ENCODE data around the gene CAMK2B.

CAMK2B gene

DNA sequence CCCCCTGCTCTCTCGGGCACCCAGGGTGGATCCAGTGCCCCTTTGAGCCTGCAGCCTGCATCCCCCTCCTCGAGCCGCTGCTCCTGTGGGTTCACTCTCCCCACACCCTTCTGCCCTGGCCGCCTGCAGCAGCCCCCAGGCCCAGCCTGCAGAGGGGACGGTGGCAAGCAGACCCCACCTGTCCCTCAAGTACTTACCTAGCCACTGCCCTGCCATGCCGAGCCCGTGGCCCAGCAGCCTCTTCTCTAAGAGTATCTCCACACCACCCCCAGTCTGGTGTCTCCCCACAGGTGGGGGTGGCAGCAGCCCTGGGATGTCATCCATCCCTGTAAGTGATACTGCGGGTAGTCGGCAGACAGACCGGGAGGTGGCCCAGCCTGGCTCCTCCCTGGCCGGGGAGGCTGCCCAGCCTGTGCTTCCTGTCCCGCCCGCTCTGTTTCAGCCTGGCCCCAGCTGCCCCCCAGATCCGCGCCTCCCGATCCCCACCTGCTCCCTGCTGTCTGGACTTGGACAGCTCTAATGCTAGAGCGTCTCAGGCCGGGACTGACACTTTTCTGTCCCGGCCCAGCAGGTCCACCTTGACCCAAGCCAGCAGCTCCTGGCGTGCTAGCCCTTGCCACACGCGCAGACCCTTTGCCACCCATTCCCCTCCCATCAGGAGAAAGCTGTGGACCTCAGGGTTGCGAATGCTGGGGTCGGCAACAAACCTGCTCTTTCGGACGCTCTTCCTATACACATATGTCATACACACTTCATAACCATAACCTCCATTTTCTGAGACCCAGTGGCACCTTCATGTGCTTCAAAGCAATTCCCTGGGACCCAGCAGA is 99.6 kb downstream of the CAMK2B start:
- no peak for DNase-seq

DNA sequence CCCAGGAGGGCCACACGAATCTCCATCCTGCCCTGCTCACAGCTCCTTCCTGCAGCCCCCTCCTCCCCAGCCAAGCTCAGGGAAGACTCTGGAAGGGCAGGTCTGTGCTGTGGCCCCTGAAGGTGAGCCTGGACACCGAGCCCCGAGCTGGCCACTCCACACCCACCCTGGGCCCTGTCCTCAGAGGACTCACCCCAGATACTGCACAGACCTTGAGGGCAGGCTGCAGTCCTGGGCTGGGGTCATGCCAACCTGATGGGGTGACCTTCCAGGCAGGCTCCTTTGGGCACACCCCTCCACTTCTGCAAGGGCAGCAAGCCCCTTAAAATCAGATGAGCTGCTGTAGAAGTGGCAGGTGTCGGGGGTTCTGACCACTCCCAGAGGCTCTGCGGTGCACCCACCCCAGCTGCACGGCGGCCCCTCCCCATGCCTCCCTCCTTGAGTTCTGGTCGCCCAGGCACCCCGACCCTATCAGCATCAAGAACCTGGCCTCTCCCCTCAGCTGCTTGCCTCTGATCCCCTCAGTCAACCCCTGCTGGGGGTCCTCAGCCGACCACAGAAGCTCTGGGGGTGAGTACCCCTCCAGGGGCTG is 100.3 kb downstream of the CAMK2B start:
- no peak for DNase-seq

DNA sequence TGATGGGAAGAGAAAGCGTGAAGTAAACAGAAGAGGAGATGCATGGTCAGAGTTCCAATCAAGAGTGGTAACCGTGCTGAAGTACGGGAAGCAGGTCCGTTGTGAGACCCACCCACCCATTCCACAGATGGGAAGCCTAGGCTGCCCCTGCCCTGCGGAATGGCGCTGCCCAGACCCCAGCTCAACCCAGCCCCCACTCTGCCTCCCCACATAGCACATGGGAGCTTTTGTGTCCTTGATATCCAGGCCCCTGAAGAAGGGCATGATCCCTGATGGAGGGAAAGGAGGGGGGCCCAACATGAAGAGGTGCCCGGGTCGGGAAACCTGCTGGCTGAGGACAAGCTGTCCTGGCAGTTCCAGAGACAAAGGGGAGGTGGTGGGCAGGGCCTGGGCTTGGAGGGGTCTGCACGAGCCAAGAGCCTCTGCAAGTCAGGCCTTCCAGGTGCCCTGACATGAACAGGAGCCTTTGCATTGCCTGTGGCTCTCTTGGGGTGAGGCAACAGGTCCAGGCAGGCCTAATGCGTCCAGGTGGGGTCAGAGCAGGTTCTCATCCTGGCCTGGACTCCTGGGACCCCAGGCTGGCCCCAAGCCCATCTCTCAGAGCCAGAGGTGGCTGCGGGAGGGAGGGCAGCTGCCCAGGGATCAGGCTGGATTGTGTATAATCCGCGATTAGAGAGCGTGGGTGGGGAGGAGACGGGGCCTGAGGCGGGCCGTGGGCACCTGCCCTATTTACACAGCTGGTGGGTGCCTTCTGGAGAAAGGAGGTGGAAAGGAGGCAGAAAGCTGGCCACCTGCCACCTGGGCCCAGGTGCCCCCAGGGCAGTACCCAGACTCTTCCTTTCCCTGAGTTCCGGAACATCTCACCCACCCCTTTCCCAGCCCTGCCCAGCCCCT is 101.1 kb downstream of the CAMK2B start:
- no peak for DNase-seq

DNA sequence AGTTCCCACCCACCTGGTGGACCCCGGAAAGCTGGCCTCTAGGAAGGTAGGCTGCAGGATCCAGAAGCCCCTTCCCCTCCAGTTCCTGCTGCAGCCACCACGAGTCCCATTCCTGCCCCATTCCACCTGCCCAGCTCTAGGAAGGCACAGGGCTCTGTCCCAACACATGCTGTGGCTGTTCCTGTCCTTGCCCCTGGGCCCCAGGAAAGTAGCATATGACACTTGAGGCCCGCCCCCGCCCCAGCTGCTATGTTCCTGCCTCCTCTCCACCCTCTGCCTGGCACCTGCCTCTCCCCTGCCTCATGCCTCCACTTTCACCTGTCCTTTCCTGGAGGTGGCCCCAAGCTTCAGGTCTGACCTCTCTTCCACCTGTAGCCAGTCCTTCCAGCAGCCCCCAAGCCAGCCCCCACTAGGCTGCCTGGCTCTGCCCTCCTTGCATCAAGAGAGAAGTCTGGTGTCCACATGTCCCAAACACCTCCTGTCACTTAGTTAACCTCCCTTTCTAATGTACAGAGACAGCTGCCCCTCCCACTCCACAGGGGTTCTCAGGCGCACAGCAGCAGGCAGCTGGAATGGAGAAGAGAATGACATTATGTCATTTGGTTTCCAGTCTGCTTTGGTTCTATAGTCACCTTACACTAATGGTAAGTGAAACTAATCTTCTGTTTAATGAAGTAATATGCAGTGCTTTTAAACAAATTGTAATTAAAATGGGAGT is 101.9 kb downstream of the CAMK2B start:
- DNase-seq = no peak

DNA sequence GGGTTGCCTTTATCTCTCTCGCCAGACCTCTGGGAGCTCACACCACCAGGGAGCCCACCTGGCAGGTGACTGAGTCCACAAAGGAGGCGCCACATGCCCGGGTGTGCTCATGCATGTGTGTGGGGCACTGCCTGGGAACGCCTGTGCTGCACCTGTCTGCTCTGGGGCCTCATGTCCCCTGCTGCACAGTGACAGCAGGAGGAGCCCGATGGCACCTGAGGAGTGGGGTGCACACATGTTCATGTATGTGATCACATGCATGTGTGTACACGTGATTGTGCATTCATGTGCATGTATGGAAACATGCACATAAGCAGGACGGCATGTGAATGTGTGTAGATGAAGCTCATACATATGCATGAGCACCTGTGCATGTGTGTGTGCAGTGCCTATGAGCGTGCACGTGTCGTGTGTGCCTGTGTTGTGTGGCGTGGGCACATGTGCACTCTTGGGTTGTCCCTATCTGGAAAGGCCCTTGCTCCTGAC is 102.6 kb downstream of the CAMK2B start:
- no peak for DNase-seq

DNA sequence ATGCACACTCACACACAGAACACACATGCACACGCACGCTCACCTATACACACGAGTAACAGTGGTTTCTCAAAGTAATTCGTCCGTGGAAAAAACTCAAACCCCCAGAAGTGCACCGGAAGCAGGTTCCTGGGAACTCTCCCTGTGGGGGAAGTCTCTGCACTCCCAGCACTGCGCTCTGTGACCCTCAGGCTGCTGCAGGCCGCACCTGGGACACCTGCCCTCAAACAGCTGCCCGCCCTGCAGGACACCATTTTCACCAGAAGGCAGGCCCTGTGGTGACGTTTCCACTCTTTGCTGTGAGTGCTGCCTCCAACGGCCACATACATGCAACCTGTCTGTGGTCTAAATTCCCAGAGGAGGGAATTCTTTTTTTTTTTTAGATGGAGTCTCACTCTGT is 103.3 kb downstream of the CAMK2B start:
- DNase-seq = no peak

DNA sequence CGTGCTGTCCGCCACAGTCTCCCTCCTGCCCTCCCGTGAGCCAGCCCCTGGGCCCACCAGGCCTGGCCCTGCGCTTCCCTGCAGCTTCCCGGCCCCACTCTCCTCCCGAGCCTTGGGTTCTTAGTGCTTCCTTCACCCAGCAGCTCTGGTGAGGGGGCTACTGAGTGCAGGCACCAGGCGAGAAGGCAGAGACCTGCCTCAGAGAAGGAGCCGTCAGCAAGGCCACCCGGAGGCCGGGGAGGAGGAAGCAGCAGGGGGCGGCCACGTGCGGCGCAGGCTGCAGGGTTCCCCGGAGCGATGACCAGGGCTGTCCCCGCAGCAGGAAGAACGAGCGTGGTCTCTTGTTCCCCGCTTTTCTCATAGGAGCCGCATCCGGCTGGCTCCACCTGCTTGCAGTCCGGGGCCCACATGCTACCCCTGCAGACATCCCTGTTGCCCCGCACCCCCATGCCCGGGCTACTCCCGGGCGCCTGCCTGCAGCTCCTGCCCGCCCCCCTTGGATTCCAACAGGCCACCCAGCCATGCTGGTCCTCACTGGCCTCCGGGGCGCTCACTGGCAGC is 104.1 kb downstream of the CAMK2B start:
- DNase-seq = no peak

DNA sequence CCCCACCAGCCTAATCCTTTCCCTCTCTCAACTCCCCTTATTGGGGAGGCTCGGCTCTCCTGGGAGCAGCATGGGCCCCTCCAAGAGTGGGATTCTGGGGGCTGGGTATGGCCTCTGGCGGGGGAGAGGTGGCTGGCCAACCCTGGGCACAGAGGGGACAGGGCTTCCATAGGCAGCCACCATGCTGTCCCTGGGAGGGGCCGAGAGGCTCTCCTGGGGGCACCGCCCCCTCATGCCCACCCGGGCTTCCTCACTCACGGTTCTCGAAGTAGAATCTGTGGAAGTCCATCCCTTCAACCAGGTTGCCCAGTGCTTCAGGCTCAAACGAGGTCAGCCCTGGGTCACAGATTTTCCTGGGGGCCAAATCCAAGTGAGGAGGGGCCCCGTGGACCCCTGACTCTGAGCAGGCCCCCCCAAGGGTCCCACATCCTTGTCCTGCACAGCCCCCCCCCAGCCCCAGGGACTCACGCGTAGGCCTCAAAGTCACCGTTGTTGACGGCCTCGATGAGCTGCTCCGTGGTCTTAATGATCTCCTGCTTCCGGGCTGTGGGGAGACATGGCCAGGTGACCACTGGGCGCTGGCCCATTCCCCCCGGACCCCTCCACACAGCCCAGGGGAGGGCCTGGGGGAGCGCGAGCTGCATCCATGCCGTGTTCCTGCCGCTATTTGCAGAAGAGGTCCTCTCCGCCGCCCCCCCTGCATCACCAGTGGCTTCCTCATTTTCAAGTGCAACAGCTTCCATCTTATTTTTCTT is 104.9 kb downstream of the CAMK2B start:
- no peak for DNase-seq

DNA sequence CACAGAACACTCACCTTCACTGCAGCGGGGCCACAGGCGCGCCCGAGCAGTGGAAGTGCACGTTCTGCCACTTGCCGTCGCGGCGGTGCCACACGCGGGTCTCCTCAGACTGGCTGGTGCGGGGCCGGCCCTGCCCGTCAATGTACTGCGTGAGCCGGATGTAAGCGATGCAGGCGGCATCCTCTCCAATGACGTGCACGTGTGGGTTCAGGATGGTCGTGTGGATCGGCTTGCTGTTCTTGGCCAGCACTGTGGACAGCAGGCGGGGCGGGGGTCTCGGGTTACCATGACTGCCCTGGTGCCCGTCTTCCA is 105.4 kb downstream of the CAMK2B start:
- DNase-seq = no peak

DNA sequence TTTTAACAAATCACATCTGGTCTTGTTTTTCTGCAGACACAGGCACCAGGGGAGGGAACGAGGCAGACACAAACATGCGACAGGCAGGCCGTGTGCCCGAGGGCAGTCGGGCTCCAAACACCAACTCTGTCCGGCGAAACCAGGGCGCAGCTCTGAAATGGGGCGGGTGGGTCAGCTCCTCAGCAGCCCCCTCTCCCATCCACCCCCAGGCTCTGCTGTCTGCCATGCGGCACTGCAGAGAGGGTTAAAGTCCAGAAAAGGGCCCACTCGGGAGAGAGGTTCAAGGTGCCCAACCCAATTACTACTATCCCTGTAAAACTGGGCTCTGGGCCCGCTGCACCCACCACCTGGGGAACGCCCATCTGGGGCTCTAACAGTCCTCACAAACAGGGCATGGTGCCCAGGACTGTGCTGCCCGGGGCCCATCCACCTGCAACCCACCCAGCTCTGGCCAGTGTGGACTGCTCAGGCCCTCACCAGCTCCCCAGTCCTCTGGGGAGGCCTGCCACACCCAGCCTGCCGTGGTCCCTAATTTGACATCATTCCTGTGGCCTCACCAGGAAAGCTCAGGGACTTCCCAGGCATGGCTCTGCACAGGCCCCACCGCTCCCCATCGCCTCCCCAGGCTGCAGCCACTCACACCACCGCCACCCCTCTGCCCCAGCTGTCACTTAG is 105.9 kb downstream of the CAMK2B start:
- DNase-seq = no peak

DNA sequence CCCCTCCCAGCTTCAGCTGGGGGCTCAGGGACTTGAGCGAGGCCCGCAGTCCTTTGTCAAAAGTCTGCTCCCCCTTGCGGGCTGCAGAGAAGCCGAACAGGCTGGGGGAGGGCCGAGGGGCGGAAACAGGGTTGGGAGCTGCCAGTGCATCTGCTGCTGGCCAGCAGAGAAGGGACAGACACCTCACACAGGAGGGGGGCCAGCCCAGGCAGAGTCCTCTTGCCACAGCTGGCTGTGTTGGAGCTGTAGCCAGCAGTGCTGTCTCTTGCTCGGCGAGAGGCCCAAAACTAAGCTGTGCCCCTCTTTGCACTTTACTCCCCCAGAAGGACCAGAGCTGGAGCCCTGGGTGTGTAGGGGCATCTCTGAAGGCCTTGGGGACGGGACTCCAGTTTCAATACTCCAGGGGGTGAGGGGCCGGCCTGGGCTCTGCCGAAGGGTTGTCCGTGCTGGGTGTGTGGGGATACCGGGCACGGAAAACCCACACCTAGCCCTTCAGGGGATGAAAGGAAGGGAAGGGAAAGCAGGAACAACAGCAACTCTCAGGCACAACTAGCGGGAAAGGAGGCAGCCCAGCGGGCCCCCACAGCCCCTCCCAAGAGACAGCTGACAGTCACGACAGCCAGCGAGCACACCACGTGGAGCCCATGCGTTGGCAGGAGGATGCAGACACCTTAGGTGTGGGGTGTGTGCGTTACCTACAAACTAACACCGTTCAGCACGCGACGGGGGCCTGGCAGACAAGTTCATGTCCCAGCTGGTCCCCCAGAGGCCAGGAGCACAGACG is 106.8 kb downstream of the CAMK2B start:
- DNase-seq = no peak

DNA sequence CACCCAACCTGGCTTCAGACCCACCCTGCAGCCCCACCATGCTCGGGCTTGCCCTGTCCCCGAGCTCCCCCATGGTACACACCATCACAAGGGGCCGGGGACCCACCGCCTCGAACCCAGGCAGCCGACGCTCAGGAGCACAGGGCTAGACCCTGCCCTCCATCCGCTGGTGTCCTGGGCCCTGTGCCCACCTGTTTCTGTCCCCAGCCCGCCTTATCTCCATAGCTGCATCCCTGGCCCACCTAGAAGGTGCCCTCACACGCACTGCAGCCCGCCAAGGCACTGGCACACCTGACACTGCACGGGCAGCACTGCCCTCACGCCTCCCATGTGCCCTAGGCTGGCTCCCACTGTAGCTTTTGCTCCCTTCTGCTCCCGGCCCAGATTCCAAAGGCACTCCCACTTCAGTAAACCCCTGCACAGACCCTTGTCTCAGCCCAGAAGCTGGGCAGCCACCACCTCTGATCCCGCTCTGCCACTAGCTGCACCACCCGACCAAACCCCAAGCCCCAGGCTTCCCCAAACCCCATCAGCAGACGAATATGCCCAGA is 107.5 kb downstream of the CAMK2B start:
- no peak for DNase-seq

DNA sequence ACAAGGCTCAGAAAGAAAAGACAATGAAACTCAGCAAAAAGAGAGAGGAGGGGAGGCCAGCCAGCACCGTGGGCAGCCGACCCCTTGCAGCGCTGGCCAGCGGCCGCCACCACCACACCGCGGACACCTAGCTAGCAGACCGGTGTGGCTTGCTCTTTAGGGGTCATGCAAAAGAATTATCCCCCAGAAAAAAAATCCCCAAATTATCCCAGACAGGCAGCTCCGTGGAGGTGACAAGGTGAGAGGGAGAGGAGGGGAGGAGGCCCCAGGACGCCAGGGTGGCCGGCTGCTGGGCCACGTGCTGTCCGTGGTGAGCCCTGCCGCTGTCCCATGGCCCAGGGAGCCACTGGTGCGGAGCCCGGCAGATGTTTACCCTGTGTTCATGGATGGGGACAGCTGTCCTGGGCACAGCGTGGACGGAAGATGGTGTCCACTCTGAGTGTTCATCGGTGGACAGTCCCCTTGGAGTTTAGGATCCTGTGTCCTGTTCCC is 108.1 kb downstream of the CAMK2B start:
- no peak for DNase-seq

DNA sequence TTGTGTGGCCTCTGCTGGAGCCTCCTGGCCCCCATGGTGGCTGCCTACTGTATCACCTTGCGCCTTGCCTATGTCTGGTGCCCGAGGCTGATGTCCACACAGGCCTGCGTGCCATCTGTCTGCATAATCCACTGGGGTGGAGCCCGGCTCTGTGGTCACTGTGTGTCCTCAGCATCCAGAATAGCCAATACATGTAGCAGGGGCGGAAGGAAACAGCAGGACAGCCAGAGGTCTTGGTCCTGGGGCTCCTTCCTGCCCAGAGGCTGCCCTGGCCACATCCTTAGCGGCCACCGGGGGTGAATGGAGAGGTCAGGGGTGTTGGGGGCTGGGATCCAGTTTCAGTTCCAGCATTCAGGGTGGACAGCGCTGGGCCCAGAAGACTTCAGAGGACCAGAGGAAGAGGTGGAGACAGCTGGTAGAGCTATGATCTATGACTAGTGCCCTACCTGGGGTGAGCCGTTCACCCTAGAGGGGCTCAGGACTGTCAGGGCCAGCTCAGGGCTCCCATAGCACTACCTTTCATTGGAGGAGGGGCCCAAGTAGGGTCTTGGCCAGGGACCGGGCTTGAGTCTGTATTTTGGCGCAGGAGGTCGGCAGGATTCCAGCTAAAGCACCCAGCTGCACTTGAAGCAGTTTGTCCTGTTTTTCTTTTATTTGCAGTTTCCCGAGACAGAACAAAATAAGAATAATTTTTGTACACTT is 108.7 kb downstream of the CAMK2B start:
- DNase-seq = no peak

DNA sequence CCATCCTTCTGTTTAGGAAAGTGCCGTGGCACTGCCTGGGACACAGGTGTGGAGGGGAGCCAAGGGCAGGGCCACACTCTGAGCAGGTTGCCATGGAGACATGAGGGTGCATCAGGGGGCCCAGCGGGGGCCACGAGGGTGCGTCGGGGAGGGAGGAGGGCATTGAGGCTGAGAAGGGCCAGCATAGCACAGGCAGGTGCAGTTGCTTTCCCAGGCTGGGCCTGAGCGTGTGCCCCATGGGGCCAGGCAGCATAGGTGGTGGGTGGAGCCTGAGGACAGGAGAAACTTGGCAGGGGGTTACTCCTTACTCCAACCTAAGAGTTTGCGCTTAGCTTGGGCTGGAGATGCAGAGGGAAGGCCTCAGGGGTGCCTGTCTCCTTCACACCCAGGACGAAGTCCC is 109.4 kb downstream of the CAMK2B start:
- no peak for DNase-seq

DNA sequence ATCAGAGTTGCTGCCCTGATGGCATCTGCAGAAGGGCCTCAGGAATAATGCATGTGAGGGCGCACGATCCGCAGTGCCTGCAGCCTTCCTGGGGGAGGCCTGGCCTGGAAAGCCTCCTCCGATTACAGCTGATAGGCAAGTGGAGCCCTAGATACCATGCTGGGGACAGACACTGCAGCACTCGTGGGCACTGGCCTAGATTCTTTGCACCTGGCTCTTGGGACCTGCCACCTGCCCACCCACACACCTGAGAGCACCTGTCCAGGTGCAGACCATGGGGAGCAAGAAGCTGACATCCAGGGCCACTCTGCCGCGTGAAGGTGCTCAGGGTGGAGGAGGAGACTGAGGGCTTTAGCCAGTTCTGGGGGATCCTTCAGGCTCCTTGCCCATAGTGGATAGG is 109.9 kb downstream of the CAMK2B start:
- DNase-seq = no peak

DNA sequence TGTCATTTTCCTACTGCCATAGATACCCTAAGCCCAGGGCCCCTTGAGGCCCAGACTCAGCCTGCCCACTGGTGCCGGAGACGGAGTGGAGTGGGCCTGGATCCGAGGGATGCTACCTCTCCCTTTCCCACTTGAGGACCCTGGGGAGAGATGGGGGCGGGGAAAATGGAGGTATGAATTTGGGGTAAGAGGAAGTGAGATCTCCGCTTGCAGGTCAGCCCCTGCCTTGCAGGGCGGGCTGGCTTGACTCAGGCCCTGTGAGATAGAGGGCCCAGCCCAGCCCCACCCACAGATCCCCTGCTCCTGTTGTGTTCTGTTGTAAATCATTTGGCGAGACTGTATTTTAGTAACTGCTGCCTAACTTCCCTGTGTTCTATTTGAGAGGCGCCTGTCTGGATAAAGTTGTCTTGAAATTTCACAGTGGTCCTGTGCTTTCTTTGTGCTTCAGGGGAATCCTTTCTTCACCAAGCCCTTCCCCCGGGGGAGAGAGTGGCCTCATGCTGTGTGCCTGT is 111.5 kb downstream of the CAMK2B start:
- DNase-seq = no peak

DNA sequence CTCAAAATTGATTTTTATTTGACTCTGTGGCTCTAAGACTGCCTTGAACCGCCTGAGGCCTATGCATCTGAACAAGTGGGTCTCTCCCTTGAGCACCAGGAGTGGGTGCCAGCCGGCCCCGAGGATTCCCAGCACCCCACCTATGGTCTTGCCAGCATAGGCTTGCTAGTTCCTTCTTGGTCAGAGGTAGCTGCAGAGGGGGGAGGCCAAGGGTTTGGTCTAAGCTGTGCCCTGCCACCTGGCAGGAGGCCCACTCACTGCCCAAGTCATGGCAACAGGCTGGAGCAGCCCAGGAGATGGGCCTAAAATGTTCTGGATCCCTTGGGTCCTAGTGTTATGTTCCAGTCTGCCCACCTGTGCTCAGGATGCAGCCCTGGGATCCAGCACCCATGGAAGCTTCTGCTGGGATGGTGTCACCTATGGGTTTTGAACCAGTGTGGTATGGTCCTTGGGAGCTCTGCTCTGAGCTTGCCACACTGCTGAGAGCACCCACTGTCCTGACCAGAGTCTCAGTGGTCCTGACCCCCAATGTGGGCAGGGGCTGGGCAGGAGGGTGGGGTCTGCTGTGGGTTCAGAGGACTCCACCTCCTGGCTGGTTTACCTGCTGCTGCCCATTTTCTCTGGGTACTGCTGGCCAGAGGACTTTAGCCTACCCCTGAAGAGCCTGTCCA is 112.1 kb downstream of the CAMK2B start:
- no peak for DNase-seq

Measured in stimulated activated CD4-positive, alpha-beta T cell treated with anti-CD3 and anti-CD28 coated beads, Interleukin-2, amount 100 ng/mL, for 48 hours (primary cell).